Left ventricle myocardium inferior (tissue), 1 donor: ENCODE measurements around the gene C2orf92. TPM values are rescaled to one million over a fixed set of nuclear protein-coding genes. Genes with fewer than 3 reads are reported as not detected.
A peak's percentile ranks its signal among the peaks of the same experiment; 100 is the strongest.

Source experiments
- DNase-seq: peaks from one replicate; pipeline ENCODE4 v3.0.0-alpha.2; 2020
- H3K27ac ChIP-seq: fragments of 200-600 bp; replicated peaks from 2 replicates; pipeline ENCODE4 v1.8.0; 2021
- H3K27me3 ChIP-seq: fragments of 200-600 bp; 2 replicates; pipeline ENCODE4 v1.8.0; 2021; ENCODE audit warnings: low read depth
- H3K36me3 ChIP-seq: fragments of 200-600 bp; 2 replicates; pipeline ENCODE4 v1.8.0; 2021
- H3K4me1 ChIP-seq: fragments of 200-600 bp; 2 replicates; pipeline ENCODE4 v1.8.0; 2021
- H3K4me3 ChIP-seq: fragments of 200-600 bp; 2 replicates; pipeline ENCODE4 v1.8.0; 2021; ENCODE audit warnings: mild to moderate bottlenecking, moderate library complexity
- H3K9me3 ChIP-seq: fragments of 200-600 bp; replicated peaks from 2 replicates; pipeline ENCODE4 v1.8.0; 2021
- CTCF ChIP-seq: fragments of 200-600 bp; IDR thresholded peaks from 2 replicates; pipeline ENCODE4 v1.8.0; 2021; ENCODE audit warnings: antibody characterized with exemption, mild to moderate bottlenecking, borderline replicate concordance
- intact Hi-C: fragments of 100-400 bp; cut with micrococcal nuclease; formaldehyde crosslinking; loops from one replicate; pipeline ENCODE4 v1.11.0; 2022
- total RNA-seq: library from RNA; stranded (reverse); fragmentation: NEBNext Ultra II Directional; extraction: Animal tissue kit (Norgen Biotek cat#: 25700); gene quantifications from one replicate; pipeline ENCODE4 v1.2.1, GENCODE V29; 2021
- donor health status: DM: no; HTN: yes; CAD: no; lungs with severe emphysema.

Gene C2orf92
- total RNA-seq, 1 donor from 2014 or later = 1.8 TPM

- no peak overlapping the region for H3K4me3 ChIP-seq
- peak; percentile 7 for DNase-seq
- no peaks in the 10 kb centered on the region for H3K9me3 ChIP-seq
- intact Hi-C loops = no loop called here
- H3K36me3 ChIP-seq = no peaks in the 10 kb centered on the region
- H3K27ac ChIP-seq = no peak overlapping the region
- TF ChIP-seq CTCF = no peak
- no peaks in the 10 kb centered on the region for H3K27me3 ChIP-seq
- peaks cover 16% of the 10 kb centered on the region for H3K4me1 ChIP-seq
Observed at GRCh38 chr2:97738179-97739019, 68.9 kb downstream of the C2orf92 start.

GRCh38 chr2:97739020-97739892, 69.7 kb downstream of the C2orf92 start:
- intact Hi-C loops = no loop called here
- no peaks in the 10 kb centered on the region for H3K27me3 ChIP-seq
- no peak overlapping the region for H3K27ac ChIP-seq
- H3K36me3 ChIP-seq = no peaks in the 10 kb centered on the region
- peaks cover 16% of the 10 kb centered on the region for H3K4me1 ChIP-seq
- H3K4me3 ChIP-seq = no peak overlapping the region
- no peak for TF ChIP-seq CTCF
- peak; percentile 14 for DNase-seq
- H3K9me3 ChIP-seq = no peaks in the 10 kb centered on the region

- H3K27ac ChIP-seq = no peak overlapping the region
- H3K4me3 ChIP-seq = no peak overlapping the region
- H3K36me3 ChIP-seq = no peaks in the 10 kb centered on the region
- H3K27me3 ChIP-seq = no peaks in the 10 kb centered on the region
- intact Hi-C loops = no loop called here
- H3K4me1 ChIP-seq = peaks cover 16% of the 10 kb centered on the region
- peak; percentile 9 for DNase-seq
- TF ChIP-seq CTCF = no peak
- no peaks in the 10 kb centered on the region for H3K9me3 ChIP-seq
Observed at GRCh38 chr2:97739893-97740245, 70.4 kb downstream of the C2orf92 start.

GRCh38 chr2:97740590-97741182, 71.2 kb downstream of the C2orf92 start:
- intact Hi-C loops = no loop called here
- Histone ChIP-seq H3K27ac (no peak overlapping the region), H3K27me3 (no peaks in the 10 kb centered on the region), H3K4me1 (peaks cover 16% of the 10 kb centered on the region), H3K9me3 (no peaks in the 10 kb centered on the region), H3K4me3 (no peak overlapping the region), H3K36me3 (no peaks in the 10 kb centered on the region)
- peak; percentile 29 for DNase-seq
- peak; percentile 75 for TF ChIP-seq CTCF

GRCh38 chr2:97741251-97741650, 71.7 kb downstream of the C2orf92 start:
- DNase-seq = peak; percentile 8
- H3K4me1 ChIP-seq = peaks cover 16% of the 10 kb centered on the region
- no peaks in the 10 kb centered on the region for H3K9me3 ChIP-seq
- no peaks in the 10 kb centered on the region for H3K27me3 ChIP-seq
- no peak overlapping the region for H3K4me3 ChIP-seq
- intact Hi-C loops = no loop called here
- H3K36me3 ChIP-seq = no peaks in the 10 kb centered on the region
- H3K27ac ChIP-seq = no peak overlapping the region
- TF ChIP-seq CTCF = no peak
